ENCODE results near the gene CCM2.

GRCh38 chr7:45017253-45017652 lies 17.3 kb downstream of the CCM2 start:
- TF ChIP-seq TAF1 (IDR thresholded peaks at IDR 0.05; ENCODE audit: borderline replicate concordance, low read depth, low read length), result no peak
- TF ChIP-seq POLR2AphosphoS5 (IDR thresholded peaks at IDR 0.05; ENCODE audit: low read depth, low read length), result no peak
- TF ChIP-seq POLR2A (IDR thresholded peaks at IDR 0.05; ENCODE audit: low read depth, low read length), result no peak
